A673 (cell line): ENCODE results near the gene CCDC149. TPM values are rescaled to one million over a fixed set of nuclear protein-coding genes. Genes with fewer than 3 reads are reported as not detected.

Source experiments
- BruUV-seq: library from RNA; stranded (reverse); fragments of 400-500 nt; replicated peaks from 2 replicates; lab custom pipeline; 2021; lab: Mats Ljungman, UMichigan
- CTCF ChIA-PET: fragments of 300-600 bp; sonication (Branson Sonifier 250); formaldehyde crosslinking; loops from one replicate; lab custom pipeline; 2022; ENCODE audit warnings: antibody characterized with exemption; lab: Charles Lee
- POLR2A ChIA-PET: fragments of 300-600 bp; sonication (Branson Sonifier 250); formaldehyde crosslinking; loops from one replicate; lab custom pipeline; 2022; ENCODE audit warnings: antibody characterized with exemption; ENCODE audit not compliant: low non-redundant PET; lab: Charles Lee
- DNase-seq: peaks from one replicate; pipeline ENCODE4 v3.0.0-alpha.2; 2015; ENCODE audit warnings: low spot score
- H3K27ac ChIP-seq: fragments of 200-600 bp; sonication (generic); 2 replicates; pipeline ENCODE4 v1.5.1; 2016; ENCODE audit warnings: mixed run types, low read depth, mild to moderate bottlenecking, mixed read lengths, antibody characterized with exemption, low read length; ENCODE audit not compliant: poor library complexity, severe bottlenecking
- H3K27me3 ChIP-seq: fragments of 200-600 bp; sonication (generic); replicated peaks from 2 replicates; pipeline ENCODE4 v1.6.1; 2017; ENCODE audit warnings: mixed run types, low read depth, mild to moderate bottlenecking, mixed read lengths, antibody characterized with exemption, low read length; ENCODE audit not compliant: insufficient read depth, poor library complexity
- H3K36me3 ChIP-seq: fragments of 200-600 bp; sonication (generic); 2 replicates; pipeline ENCODE4 v1.6.1; 2016; ENCODE audit warnings: mixed run types, mild to moderate bottlenecking, mixed read lengths, antibody characterized with exemption, low read length; ENCODE audit not compliant: insufficient read depth, poor library complexity, severe bottlenecking
- H3K4me1 ChIP-seq: fragments of 200-600 bp; sonication (generic); 2 replicates; pipeline ENCODE4 v1.6.1; 2017; ENCODE audit warnings: mixed run types, mild to moderate bottlenecking, mixed read lengths, antibody characterized with exemption, low read length; ENCODE audit not compliant: insufficient read depth, poor library complexity, severe bottlenecking
- H3K4me3 ChIP-seq: fragments of 200-600 bp; sonication (generic); 2 replicates; pipeline ENCODE4 v1.5.1; 2016; ENCODE audit warnings: low read depth, mixed run types, mild to moderate bottlenecking, mixed read lengths, low read length; ENCODE audit not compliant: poor library complexity, severe bottlenecking
- H3K9me3 ChIP-seq: fragments of 200-600 bp; sonication (generic); 2 replicates; pipeline ENCODE4 v1.6.1; 2016; ENCODE audit warnings: mixed run types, low read depth, mild to moderate bottlenecking, mixed read lengths, antibody characterized with exemption, low read length; ENCODE audit not compliant: poor library complexity, severe bottlenecking
- EZH2 ChIP-seq: fragments of 200-600 bp; sonication (generic); IDR thresholded peaks from 2 replicates; pipeline ENCODE4 v1.6.1; 2017; ENCODE audit warnings: borderline replicate concordance, low read depth, mild to moderate bottlenecking, mixed read lengths, antibody characterized with exemption, low read length; ENCODE audit not compliant: poor library complexity, severe bottlenecking
- intact Hi-C: fragments of 100-400 bp; cut with micrococcal nuclease; formaldehyde crosslinking; loops from one replicate; pipeline ENCODE4 v1.10.0; 2022; ENCODE audit not compliant: unreplicated experiment
- total RNA-seq: library from RNA; stranded (reverse); gene quantifications from 2 replicates; pipeline ENCODE4 v1.2.3, GENCODE V29; 2021
- TF ChIP-seq, protein P1 (sequence below): fragments of 300-800, 200-600 bp; sonication (generic); conservative IDR thresholded peaks from 2 replicates; pipeline ENCODE4 v1.5.1; 2017; ENCODE audit warnings: low read depth, mild to moderate bottlenecking, antibody characterized with exemption, low read length, moderate library complexity, mixed read lengths

Gene CCDC149
- total RNA-seq, 1 experiment from 2014 or later: 2.8 TPM

DNA sequence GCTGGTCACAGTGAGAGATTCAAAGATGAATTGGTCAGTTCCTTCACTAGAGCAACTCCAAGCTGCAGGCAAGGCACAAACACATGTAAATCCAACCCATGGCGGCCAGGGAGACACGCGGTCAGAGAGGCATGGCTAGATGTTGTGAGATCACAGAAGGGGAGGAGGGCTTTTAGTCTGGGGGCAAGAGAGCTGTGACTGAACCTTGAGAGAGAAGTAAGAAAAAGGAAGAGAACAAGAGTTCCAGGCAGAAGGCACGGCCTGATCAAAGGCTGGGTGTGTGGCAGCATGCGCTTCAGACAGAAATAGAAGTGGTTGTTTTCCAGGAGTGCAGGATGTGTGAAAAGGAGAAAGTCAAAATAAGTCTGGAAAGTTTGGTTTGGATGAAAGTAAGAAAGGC is 15.9 kb downstream of the CCDC149 start:
- no peaks in the 10 kb centered on the region for H3K27me3 ChIP-seq
- no peak overlapping the region for H3K27ac ChIP-seq
- no peak overlapping the region for H3K4me3 ChIP-seq
- no peaks in the 10 kb centered on the region for H3K4me1 ChIP-seq
- no peaks in the 10 kb centered on the region for H3K36me3 ChIP-seq
- DNase-seq: no peak
- intact Hi-C loops: no loop called here
- H3K9me3 ChIP-seq: no peaks in the 10 kb centered on the region
- no peak for TF ChIP-seq EZH2
- TF ChIP-seq, protein P1, sequence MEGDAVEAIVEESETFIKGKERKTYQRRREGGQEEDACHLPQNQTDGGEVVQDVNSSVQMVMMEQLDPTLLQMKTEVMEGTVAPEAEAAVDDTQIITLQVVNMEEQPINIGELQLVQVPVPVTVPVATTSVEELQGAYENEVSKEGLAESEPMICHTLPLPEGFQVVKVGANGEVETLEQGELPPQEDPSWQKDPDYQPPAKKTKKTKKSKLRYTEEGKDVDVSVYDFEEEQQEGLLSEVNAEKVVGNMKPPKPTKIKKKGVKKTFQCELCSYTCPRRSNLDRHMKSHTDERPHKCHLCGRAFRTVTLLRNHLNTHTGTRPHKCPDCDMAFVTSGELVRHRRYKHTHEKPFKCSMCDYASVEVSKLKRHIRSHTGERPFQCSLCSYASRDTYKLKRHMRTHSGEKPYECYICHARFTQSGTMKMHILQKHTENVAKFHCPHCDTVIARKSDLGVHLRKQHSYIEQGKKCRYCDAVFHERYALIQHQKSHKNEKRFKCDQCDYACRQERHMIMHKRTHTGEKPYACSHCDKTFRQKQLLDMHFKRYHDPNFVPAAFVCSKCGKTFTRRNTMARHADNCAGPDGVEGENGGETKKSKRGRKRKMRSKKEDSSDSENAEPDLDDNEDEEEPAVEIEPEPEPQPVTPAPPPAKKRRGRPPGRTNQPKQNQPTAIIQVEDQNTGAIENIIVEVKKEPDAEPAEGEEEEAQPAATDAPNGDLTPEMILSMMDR: no peak
- CTCF ChIA-PET: no interaction called here
- no TSS peak for BruUV-seq
- POLR2A ChIA-PET: no interaction called here

DNA sequence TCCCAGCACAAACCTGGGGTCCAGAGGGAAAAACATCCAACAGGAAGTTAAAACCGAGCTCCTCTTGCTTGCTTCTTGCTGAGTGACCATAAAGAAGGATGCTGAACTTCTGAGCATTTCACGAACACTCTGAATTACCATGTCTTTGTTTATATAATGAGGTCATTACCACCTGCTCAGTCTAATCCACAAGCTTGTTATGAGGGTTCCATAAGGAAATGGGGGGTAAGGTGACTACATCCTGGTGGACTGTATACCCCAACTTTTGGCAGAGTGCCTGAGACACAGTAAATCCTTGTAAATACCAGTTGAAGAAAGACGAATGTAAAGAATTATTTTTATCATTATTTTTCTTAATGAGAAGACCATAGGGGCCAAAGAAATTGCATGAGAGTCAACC is 16.8 kb downstream of the CCDC149 start:
- H3K4me3 ChIP-seq: no peak overlapping the region
- H3K27ac ChIP-seq: no peak overlapping the region
- ChIA-PET POLR2A (no interaction called here), CTCF (no interaction called here)
- no peaks in the 10 kb centered on the region for H3K36me3 ChIP-seq
- BruUV-seq: no TSS peak
- H3K27me3 ChIP-seq: no peaks in the 10 kb centered on the region
- no peaks in the 10 kb centered on the region for H3K4me1 ChIP-seq
- H3K9me3 ChIP-seq: no peaks in the 10 kb centered on the region
- intact Hi-C loops: no loop called here
- no peak for DNase-seq
- no peak for TF ChIP-seq EZH2
- TF ChIP-seq, protein P1: no peak

DNA sequence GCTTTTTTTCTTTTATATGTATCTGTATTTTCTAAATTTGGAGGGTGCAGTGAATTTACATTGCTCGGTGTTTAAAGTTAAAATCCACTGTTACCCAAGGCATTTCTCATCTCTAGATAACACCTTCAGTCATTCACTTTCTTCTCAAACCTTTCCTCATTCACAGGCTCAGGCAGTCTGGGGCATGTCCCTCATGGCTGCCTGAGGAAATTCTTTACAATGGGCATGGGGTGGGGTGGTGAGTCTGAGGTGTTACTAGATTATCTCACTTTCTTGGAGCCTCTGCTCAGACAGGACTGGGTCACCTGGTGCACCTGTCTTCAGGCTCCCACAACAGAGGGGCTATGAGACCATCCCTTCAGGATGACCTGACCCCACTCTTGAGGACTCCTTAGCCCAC is 17.4 kb downstream of the CCDC149 start:
- no peak overlapping the region for H3K27ac ChIP-seq
- no peaks in the 10 kb centered on the region for H3K4me1 ChIP-seq
- no peaks in the 10 kb centered on the region for H3K36me3 ChIP-seq
- DNase-seq: no peak
- no peaks in the 10 kb centered on the region for H3K27me3 ChIP-seq
- CTCF ChIA-PET: no interaction called here
- H3K4me3 ChIP-seq: no peak overlapping the region
- no peak for TF ChIP-seq EZH2
- TF ChIP-seq, protein P1: no peak
- H3K9me3 ChIP-seq: no peaks in the 10 kb centered on the region
- POLR2A ChIA-PET: no interaction called here
- intact Hi-C loops: no loop called here
- no TSS peak for BruUV-seq
